Vagina (tissue), 2 donors: ENCODE measurements around the gene TNKS1BP1. TPM values are rescaled to one million over a fixed set of nuclear protein-coding genes. Genes with fewer than 3 reads are reported as not detected.
"Not testable (repeated sequence)": the region's sequence is repeated elsewhere in the genome, so short reads cannot be mapped to it uniquely, and the experiment has no call there.

Source experiments
- DNase-seq, 2 donors: peaks; one replicate each; pipeline ENCODE4 v3.0.0-alpha.2; 2017; ENCODE audit errors: extremely low spot score in 2 of 2
- H3K27ac ChIP-seq: fragments of 200-600 bp; sonication (generic); one replicate; pipeline ENCODE4 v1.5.1; 2019
- H3K27me3 ChIP-seq: fragments of 200-600 bp; sonication (generic); one replicate; pipeline ENCODE4 v1.5.1; 2019
- H3K36me3 ChIP-seq, 2 donors: fragments of 200-600 bp; sonication (generic); one replicate each; pipeline ENCODE4 v1.5.1; 2017 to 2019
- H3K4me1 ChIP-seq: fragments of 200-600 bp; sonication (generic); one replicate; pipeline ENCODE4 v1.5.1; 2019
- H3K4me3 ChIP-seq, 2 donors: fragments of 200-600 bp; sonication (generic); 1 replicate in 1 of 2; 2 replicates in 1 of 2; pipeline ENCODE4 v1.5.1; 2016 to 2019
- H3K9me3 ChIP-seq: fragments of 200-600 bp; sonication (generic); one replicate; pipeline ENCODE4 v1.5.1; 2019
- POLR2A ChIP-seq, 2 donors: fragments of 450-650 bp; IDR thresholded peaks; one replicate each; pipeline ENCODE4 v1.6.1; 2017; ENCODE audit warnings: antibody characterized with exemption in 2 of 2, mild to moderate bottlenecking in 2 of 2, moderate library complexity in 2 of 2
- POLR2AphosphoS5 ChIP-seq, 2 donors: sonication (generic); formaldehyde crosslinking; IDR thresholded peaks; one replicate each; pipeline ENCODE4 v1.9.0; 2017; ENCODE audit warnings: antibody characterized with exemption in 2 of 2, mild to moderate bottlenecking in 2 of 2, low read depth in 1 of 2; ENCODE audit not compliant: insufficient read depth in 1 of 2
- intact Hi-C: fragments of 100-400 bp; cut with DNase I; formaldehyde crosslinking; loops from one replicate; pipeline ENCODE4 v1.15.1; 2023
- total RNA-seq: library from RNA; depleted of rRNA; stranded (reverse); fragments of >200 nt; gene quantifications from one replicate; pipeline ENCODE4 v1.2.3, GENCODE V29; 2016
- TF ChIP-seq, protein P1 (sequence below), 3 experiments: fragments of 450-650 bp in 2 of 3; fragments of 200-600 bp in 1 of 3; sonication (generic) in 1 of 3; IDR thresholded peaks; one replicate each; pipeline ENCODE4 v1.5.1; 2017 to 2019; ENCODE audit warnings: antibody characterized with exemption in 3 of 3, mild to moderate bottlenecking in 2 of 3, moderate library complexity in 2 of 3

TNKS1BP1 gene
- total RNA-seq, 1 donor from 2014 or later = 159 TPM

DNA sequence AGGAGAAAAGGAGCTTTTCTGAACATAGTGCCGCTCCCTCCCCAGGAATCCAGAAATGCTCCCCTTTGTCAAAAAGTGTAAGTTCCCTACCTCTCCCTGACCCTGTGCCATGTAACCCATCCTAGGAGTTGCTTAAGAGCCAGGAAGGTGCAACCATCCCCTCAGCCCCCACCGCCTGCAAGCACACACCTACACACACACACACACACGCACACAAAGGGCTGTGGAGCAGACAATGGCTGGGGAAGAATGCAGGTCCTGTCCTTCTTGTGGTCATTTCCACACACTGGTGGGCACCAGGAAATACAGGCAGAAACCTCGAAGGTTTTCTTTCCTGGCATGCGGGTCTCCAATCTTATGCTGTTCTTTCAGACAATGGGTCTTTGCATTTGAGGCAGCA, 14.6 kb upstream of the TNKS1BP1 start:
- H3K9me3 ChIP-seq = no peaks in the 10 kb centered on the region
- H3K36me3 ChIP-seq = no peaks in the 10 kb centered on the region
- TF ChIP-seq POLR2AphosphoS5 (IDR thresholded peaks at IDR 0.05; ENCODE audit: insufficient read depth in 1 of 2, low read depth in 1 of 2) (no peak), POLR2A (IDR thresholded peaks at IDR 0.05) (no peak)
- TF ChIP-seq, protein P1, sequence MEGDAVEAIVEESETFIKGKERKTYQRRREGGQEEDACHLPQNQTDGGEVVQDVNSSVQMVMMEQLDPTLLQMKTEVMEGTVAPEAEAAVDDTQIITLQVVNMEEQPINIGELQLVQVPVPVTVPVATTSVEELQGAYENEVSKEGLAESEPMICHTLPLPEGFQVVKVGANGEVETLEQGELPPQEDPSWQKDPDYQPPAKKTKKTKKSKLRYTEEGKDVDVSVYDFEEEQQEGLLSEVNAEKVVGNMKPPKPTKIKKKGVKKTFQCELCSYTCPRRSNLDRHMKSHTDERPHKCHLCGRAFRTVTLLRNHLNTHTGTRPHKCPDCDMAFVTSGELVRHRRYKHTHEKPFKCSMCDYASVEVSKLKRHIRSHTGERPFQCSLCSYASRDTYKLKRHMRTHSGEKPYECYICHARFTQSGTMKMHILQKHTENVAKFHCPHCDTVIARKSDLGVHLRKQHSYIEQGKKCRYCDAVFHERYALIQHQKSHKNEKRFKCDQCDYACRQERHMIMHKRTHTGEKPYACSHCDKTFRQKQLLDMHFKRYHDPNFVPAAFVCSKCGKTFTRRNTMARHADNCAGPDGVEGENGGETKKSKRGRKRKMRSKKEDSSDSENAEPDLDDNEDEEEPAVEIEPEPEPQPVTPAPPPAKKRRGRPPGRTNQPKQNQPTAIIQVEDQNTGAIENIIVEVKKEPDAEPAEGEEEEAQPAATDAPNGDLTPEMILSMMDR (IDR thresholded peaks at IDR 0.05) = no peak
- peaks cover 17% of the 10 kb centered on the region for H3K4me1 ChIP-seq
- DNase-seq = no peak
- no peak overlapping the region for H3K4me3 ChIP-seq
- intact Hi-C loops = no loop called here
- H3K27ac ChIP-seq = no peak overlapping the region
- H3K27me3 ChIP-seq = no peaks in the 10 kb centered on the region

DNA sequence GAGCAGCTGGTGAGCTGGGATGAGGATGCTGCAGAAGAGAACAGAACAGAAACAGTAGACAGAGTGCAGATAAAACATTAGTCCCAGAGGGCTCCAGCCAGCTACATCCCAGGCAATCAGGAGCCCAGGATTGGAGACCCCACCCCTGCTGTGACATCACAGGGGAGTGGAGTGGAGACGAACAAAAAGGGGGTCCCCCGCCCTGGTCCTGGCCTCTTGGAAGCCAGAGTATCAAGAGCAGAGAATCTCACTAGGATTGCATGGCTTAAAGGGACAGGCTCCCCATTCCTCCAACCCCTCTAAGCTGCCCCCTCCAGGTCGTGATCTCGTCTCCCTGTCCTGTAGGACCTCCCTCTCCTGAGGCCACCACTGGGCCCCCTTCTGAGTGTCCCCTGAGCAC, 13.4 kb upstream of the TNKS1BP1 start, which contains the start of gene P2RX3:
P2RX3 (plus strand) TSS at position 211 of the 400 bp plus-strand sequence. CDS start 199 bp downstream, outside the sequence.
- H3K4me3 ChIP-seq = no peak within 1 kb of the TSS
- H3K27me3 ChIP-seq = no peaks in the 10 kb centered on the region
- intact Hi-C loops = no loop called here
- H3K27ac ChIP-seq = no peak within 1 kb of the TSS
- no peak for DNase-seq
- peaks cover 28% of the 10 kb centered on the region for H3K4me1 ChIP-seq
- H3K36me3 ChIP-seq = peaks cover 0 to 5% of the 10 kb centered on the region in 2 donors
- H3K9me3 ChIP-seq = no peaks in the 10 kb centered on the region
- TF ChIP-seq POLR2A (IDR thresholded peaks at IDR 0.05) (no peak), POLR2AphosphoS5 (IDR thresholded peaks at IDR 0.05; ENCODE audit: insufficient read depth in 1 of 2, low read depth in 1 of 2) (no peak)
- TF ChIP-seq, protein P1 (IDR thresholded peaks at IDR 0.05) = no peak

DNA sequence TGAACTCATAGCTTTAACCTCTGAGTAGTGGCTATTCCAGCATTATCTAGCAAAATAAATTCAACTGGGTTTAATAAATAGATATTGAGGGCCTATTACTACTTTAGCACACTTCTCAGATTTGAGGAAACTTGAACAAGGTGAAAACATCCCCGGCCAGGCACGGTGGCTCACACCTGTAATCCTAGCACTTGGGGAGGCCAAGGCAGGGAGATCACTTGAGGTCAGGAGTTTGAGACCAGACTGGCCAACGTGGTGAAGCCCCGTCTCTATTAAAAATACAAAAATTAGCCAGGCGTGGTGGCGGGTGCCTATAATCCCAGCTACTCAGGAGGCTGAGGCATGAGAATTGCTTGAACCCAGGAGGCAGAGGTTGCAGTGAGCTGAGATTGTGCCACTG, 12.1 kb upstream of the TNKS1BP1 start:
- H3K27me3 ChIP-seq, DNase-seq, H3K9me3 ChIP-seq, H3K4me3 ChIP-seq, H3K27ac ChIP-seq, intact Hi-C loops: not testable (repeated sequence)
- H3K36me3 ChIP-seq = peaks cover 0 to 18% of the 10 kb centered on the region in 2 donors
- peaks cover 28% of the 10 kb centered on the region for H3K4me1 ChIP-seq

DNA sequence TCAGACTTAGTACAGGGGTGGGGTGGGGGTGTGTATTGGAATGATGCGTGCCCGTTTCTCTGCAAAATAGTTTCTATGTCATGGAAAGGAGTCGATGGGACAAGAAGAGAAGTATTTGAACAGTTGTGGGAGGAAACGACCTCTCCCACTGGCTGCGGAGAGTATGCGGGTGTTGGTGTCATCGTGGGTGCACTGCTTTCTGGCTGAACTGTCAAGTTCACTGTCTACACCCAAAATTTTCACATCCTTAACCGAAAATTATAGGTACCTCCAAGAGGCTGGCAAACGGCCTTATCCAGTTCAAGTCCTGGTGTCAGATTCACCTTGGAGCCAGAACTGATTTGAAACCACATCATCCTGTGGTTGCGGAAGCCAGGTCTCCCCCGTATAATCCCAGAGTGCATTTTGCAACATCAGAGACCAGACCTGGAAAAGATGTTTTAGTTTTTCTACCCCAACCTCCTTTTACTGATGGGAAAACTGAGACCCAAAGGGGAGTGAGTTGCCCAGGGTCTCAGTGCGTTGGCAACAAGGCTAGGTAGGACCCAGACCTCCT, 11.4 kb upstream of the TNKS1BP1 start:
- intact Hi-C loops = no loop called here
- Histone ChIP-seq H3K4me1 (peaks cover 28% of the 10 kb centered on the region), H3K4me3 (peak overlapping the region; percentile 74 to 87), H3K27me3 (no peaks in the 10 kb centered on the region), H3K36me3 (peaks cover 0 to 24% of the 10 kb centered on the region in 2 donors), H3K9me3 (no peaks in the 10 kb centered on the region), H3K27ac (peak overlapping the region; percentile 86)
- DNase-seq = no peak
- TF ChIP-seq POLR2AphosphoS5 (IDR thresholded peaks at IDR 0.05; ENCODE audit: insufficient read depth in 1 of 2, low read depth in 1 of 2) (no peak), POLR2A (IDR thresholded peaks at IDR 0.05) (no peak)
- TF ChIP-seq, protein P1 (IDR thresholded peaks at IDR 0.05) = no peak

DNA sequence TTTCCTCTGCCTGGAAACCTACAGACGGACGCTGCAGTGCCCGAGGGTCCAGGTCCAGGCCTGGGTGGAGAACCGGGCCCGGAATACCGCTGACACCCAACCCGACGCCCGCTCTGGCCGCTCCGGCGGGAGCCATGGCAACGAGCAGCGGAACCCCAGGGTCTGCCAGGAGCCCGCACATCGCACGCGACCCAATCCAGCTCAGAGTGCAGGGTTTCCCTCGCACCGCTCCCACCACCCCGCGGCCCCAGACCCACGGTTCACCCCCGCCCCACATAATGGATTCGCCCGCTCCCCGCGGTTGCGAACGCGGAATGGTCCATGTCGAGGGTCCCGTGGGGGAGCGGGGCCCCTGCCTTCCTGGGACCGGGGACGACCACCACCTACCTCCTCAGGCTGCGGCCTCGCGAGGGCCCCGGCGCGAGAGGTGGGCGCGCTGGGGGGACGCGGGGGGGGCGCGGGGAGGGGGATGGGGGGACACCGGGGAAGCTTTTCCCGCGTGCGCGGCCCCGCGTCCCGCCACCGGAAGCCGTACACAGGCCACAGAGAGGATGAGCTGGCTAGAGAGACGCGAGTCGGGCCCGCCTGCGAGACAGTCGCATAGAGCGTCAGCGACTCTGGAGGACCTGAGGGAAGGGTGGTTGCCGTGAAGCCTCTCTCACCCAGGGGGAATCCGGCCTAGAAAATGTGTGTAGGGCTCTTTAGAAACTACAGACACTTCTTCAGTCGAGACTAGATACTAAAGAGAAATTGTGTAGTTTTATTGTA, 10.8 kb upstream of the TNKS1BP1 start, which contains the start of gene SSRP1:
SSRP1 (minus strand) TSS at position 550 of the 768 bp plus-strand sequence. CDS start 771 bp downstream, outside the sequence.
- Histone ChIP-seq H3K4me3 (peak within 1 kb of the TSS; percentile 74 to 87), H3K36me3 (peaks cover 0 to 31% of the 10 kb centered on the region in 2 donors), H3K27me3 (no peaks in the 10 kb centered on the region), H3K9me3 (no peaks in the 10 kb centered on the region), H3K4me1 (peaks cover 28% of the 10 kb centered on the region), H3K27ac (peak within 1 kb of the TSS; percentile 86)
- TF ChIP-seq, protein P1 (IDR thresholded peaks at IDR 0.05) = no peak
- TF ChIP-seq POLR2AphosphoS5 (IDR thresholded peaks at IDR 0.05; ENCODE audit: insufficient read depth in 1 of 2, low read depth in 1 of 2) = peak; percentile 72 to 73
- peak in 1 of 2 donors; percentile 11 for TF ChIP-seq POLR2A (IDR thresholded peaks at IDR 0.05)
- intact Hi-C loops = no loop called here
- DNase-seq = no peak
